K562 (cell line): Measurements from ENCODE around the gene RNF135. TPM values are rescaled to one million over a fixed set of nuclear protein-coding genes. Genes with fewer than 3 reads are reported as not detected.

Source experiments
- ATAC-seq: fragments of 200-7000 bp; cut with Tn5 transposase; 3 replicates; pipeline ENCODE4 v1.9.1; 2020; ENCODE audit warnings: moderate library complexity
- BruUV-seq: library from RNA; stranded (reverse); fragments of 400-500 nt; replicated peaks from 2 replicates; lab custom pipeline; 2021; lab: Mats Ljungman, UMichigan
- CTCF ChIA-PET: fragments of 300-600 bp; formaldehyde crosslinking; extraction: SDS; loops from one replicate; lab custom pipeline; 2021; ENCODE audit warnings: low intra/inter-chr PET ratio; lab: Yijun Ruan, JAX
- POLR2A ChIA-PET: fragments of 300-600, 350-650 bp; sonication (Branson Sonifier 250); formaldehyde crosslinking; extraction: SDS; loops from one replicate; lab custom pipeline; 2021; ENCODE audit warnings: antibody characterized with exemption, inconsistent platforms; lab: Yijun Ruan, JAX
- DNase-seq, 4 experiments: peaks; one replicate each; pipeline versions ENCODE4 v3.0.0 to v3.0.0-alpha.2; 2011 to 2018; ENCODE audit warnings: low spot score in 3 of 4, mixed read lengths in 3 of 4; ENCODE audit errors: extremely low read depth in 1 of 4
- FAIRE-seq: peaks from 2 replicates; lab custom pipeline; 2011; peaks lifted over from hg19 to GRCh38; lab: Jason Lieb, UNC
- H2AFZ ChIP-seq: 2 replicates; pipeline ENCODE4 v1.6.0; 2011; ENCODE audit warnings: low read depth, low read length, control low read depth, inconsistent platforms
- H3K27ac ChIP-seq: fragments of 200-600 bp; 3 replicates; pipeline ENCODE4 v1.8.0; 2011; ENCODE audit warnings: low read depth, mild to moderate bottlenecking, control low read depth, inconsistent platforms, low read length, moderate library complexity, mixed read lengths; ENCODE audit errors: extremely low read depth
- H3K27me3 ChIP-seq, 2 experiments: fragments of 300-600 bp in 1 of 2; 2 replicates in 1 of 2; 3 replicates in 1 of 2; pipeline versions ENCODE4 v1.6.0 to v1.8.0; 2011; ENCODE audit warnings: inconsistent platforms in 2 of 2, low read length in 2 of 2, mild to moderate bottlenecking in 1 of 2, mixed read lengths in 1 of 2, moderate library complexity in 1 of 2; ENCODE audit not compliant: control insufficient read depth in 2 of 2, insufficient read depth in 2 of 2
- H3K36me3 ChIP-seq: fragments of 300-600 bp; 3 replicates; pipeline ENCODE4 v1.8.0; 2011; ENCODE audit warnings: mild to moderate bottlenecking, low read length, inconsistent platforms; ENCODE audit not compliant: control insufficient read depth, insufficient read depth
- H3K4me1 ChIP-seq, 2 experiments: fragments of 200-600 bp in 1 of 2; replicated peaks in 1 of 2; 2 replicates in 1 of 2; 3 replicates in 1 of 2; pipeline versions ENCODE4 v1.5.1 to v1.8.0; 2011; ENCODE audit warnings: inconsistent platforms in 2 of 2, low read length in 2 of 2, mild to moderate bottlenecking in 1 of 2, mixed read lengths in 1 of 2, moderate library complexity in 1 of 2; ENCODE audit not compliant: control insufficient read depth in 2 of 2, insufficient read depth in 2 of 2
- H3K4me2 ChIP-seq: 2 replicates; pipeline ENCODE4 v1.6.1; 2011; ENCODE audit warnings: low read length, control low read depth, inconsistent platforms, mixed read lengths; ENCODE audit not compliant: insufficient read depth
- H3K4me3 ChIP-seq: fragments of 200-600 bp; sonication (generic), shearing (Covaris generic); 2 replicates; pipeline ENCODE4 v1.5.1; 2016; ENCODE audit warnings: control low read depth, inconsistent platforms
- H3K79me2 ChIP-seq: fragments of 200-600 bp; 3 replicates; pipeline ENCODE4 v1.8.0; 2011; ENCODE audit warnings: low read length, inconsistent platforms; ENCODE audit not compliant: control insufficient read depth, insufficient read depth
- H3K9ac ChIP-seq, 2 experiments: 2 replicates each; pipeline versions ENCODE4 v1.6.0 to v1.6.1; 2011; ENCODE audit warnings: low read depth in 2 of 2, low read length in 2 of 2, control low read depth in 1 of 2, inconsistent platforms in 1 of 2, mild to moderate bottlenecking in 1 of 2, mixed read lengths in 1 of 2; ENCODE audit not compliant: insufficient read depth in 1 of 2
- H3K9me1 ChIP-seq: one replicate; pipeline ENCODE4 v1.6.0; 2011; ENCODE audit warnings: inconsistent platforms, mild to moderate bottlenecking, low read length, moderate library complexity; ENCODE audit not compliant: control insufficient read depth, insufficient read depth
- H3K9me3 ChIP-seq: replicated peaks from 2 replicates; pipeline ENCODE4 v1.5.1; 2011; ENCODE audit warnings: low read depth, low read length, inconsistent platforms; ENCODE audit not compliant: control insufficient read depth, insufficient read depth
- H4K20me1 ChIP-seq: replicated peaks from 2 replicates; pipeline ENCODE4 v1.6.1; 2011; ENCODE audit warnings: low read length, inconsistent platforms, mixed read lengths; ENCODE audit not compliant: control insufficient read depth, insufficient read depth
- ELF4 ChIP-seq: fragments of 450-650 bp; formaldehyde crosslinking; IDR thresholded peaks from 2 replicates; pipeline ENCODE4 v1.4.0; 2022; ENCODE audit warnings: missing genetic modification characterization
- NRF1 ChIP-seq, 2 experiments: fragments of 450-650 bp; IDR thresholded peaks in 1 of 2; conservative IDR thresholded peaks in 1 of 2; 2 replicates each; pipeline ENCODE4 v1.6.1; 2014; ENCODE audit warnings: mild to moderate bottlenecking in 2 of 2
- PHB2 ChIP-seq: fragments of 450-650 bp; IDR thresholded peaks from 2 replicates; pipeline ENCODE4 v1.6.1; 2017; ENCODE audit warnings: low read depth
- SIRT6 ChIP-seq: IDR thresholded peaks from one replicate; pipeline ENCODE4 v1.6.1; 2012; ENCODE audit warnings: low read depth, mild to moderate bottlenecking, control low read depth, inconsistent platforms, low read length, moderate library complexity
- TRIM25 ChIP-seq: fragments of 450-650 bp; IDR thresholded peaks from 2 replicates; pipeline ENCODE4 v1.7.0; 2016; ENCODE audit warnings: borderline replicate concordance
- ZNF444 ChIP-seq: fragments of 250-450 bp; sonication (Bioruptor Pico); IDR thresholded peaks from 2 replicates; pipeline ENCODE4 v1.4.0; 2020; ENCODE audit warnings: mild to moderate bottlenecking, moderate library complexity
- ZSCAN32 ChIP-seq: fragments of 450-650 bp; formaldehyde crosslinking; IDR thresholded peaks from 2 replicates; pipeline ENCODE4 v1.4.0; 2020; ENCODE audit warnings: mild to moderate bottlenecking, moderate library complexity
- WGBS: fragments of 100-300 bp; shearing (Covaris generic); methylation state at CpG from one replicate; pipeline ENCODE4 v1.1.6; 2016; ENCODE audit warnings: low coverage, mixed read lengths; ENCODE audit not compliant: insufficient coverage; ENCODE audit errors: missing lambda C conversion rate; 5-methylcytosine and 5-hydroxymethylcytosine counted together
- in situ Hi-C: fragments of 300-500 bp; cut with MboI; formaldehyde crosslinking; loops from 4 replicates; pipeline ENCODE4 v1.15.0; 2018; ENCODE audit warnings: inconsistent platforms, mixed read lengths
- intact Hi-C: fragments of 100-400 bp; cut with micrococcal nuclease; formaldehyde crosslinking; loops from 2 replicates; pipeline ENCODE4 v1.14.2; 2022
- polyA plus RNA-seq, 8 experiments: library from polyadenylated mRNA; depleted of rRNA in 4 of 8; stranded (reverse) in 5 of 8; unstranded in 3 of 8; fragments of >200 nt; fragmentation: Nextera tagmentation in 2 of 8; fragmentation: Illumina TruSeq in 1 of 8; extraction: Ambion mirVana in 2 of 8; extraction: Trizol in 1 of 8; gene quantifications; 2 replicates each; pipeline versions ENCODE4 v1.2.1 to v1.2.3, GENCODE V29; 2011 to 2014; ENCODE audit warnings: inconsistent platforms in 1 of 8, missing spikeins in 1 of 8
- total RNA-seq, 7 experiments: library from RNA; depleted of rRNA in 6 of 7; stranded (reverse); fragments of >200 nt in 6 of 7; fragmentation: Illumina TruSeq in 2 of 7; extraction: Trizol in 2 of 7; gene quantifications; 2 replicates each; pipeline versions ENCODE4 v1.2.1 to v1.2.3, GENCODE V29; 2011 to 2021; ENCODE audit warnings: low replicate concordance in 1 of 7

The RNF135 gene
- total and polyA plus RNA-seq, 9 of the 15 experiments (the other 6 are each of a cell fraction or from before 2014, with no cell fraction given) = 0.08 TPM; not detected in 8

GRCh38 chr17:30969989-30970830 lies 629 bp upstream of the RNF135 start:
- POLR2A ChIA-PET = interaction anchor here (0.6 kb wide), 1 partner anchor 1731 kb away, joined by 3 read pairs; no protein-coding TSS in a partner anchor
- H3K36me3 ChIP-seq = no peaks in the 10 kb centered on the region
- no peak overlapping the region for H3K4me3 ChIP-seq
- CTCF ChIA-PET = no interaction called here
- FAIRE-seq (no peak), ATAC-seq (no peak), DNase-seq (no peak)
- no peak overlapping the region for H3K9ac ChIP-seq
- no peak overlapping the region for H3K27ac ChIP-seq
- H4K20me1 ChIP-seq = no peaks in the 10 kb centered on the region
- intact Hi-C loops (no loop called here), in situ Hi-C loops (no loop called here)
- H3K9me1 ChIP-seq = no peaks in the 10 kb centered on the region
- no peaks in the 10 kb centered on the region for H3K27me3 ChIP-seq
- peaks cover 0 to 3% of the 10 kb centered on the region in 2 experiments; a peak in 1 of 5 replicates for H3K4me1 ChIP-seq
- WGBS = 65% methylated on average over 28 of the region's 31 CpGs
- no peak overlapping the region for H3K4me2 ChIP-seq
- TF ChIP-seq ELF4 (CRISPR knock-in tag) (no peak), ZNF444 (no peak), SIRT6 (no peak), ZSCAN32 (CRISPR knock-in tag) (no peak), NRF1 (conservative IDR thresholded peaks at IDR 0.05 in 1 of 2, IDR thresholded peaks at IDR 0.05 in 1 of 2) (no peak), PHB2 (no peak), TRIM25 (no peak)
- no peaks in the 10 kb centered on the region for H3K79me2 ChIP-seq
- BruUV-seq = no TSS peak
- no peaks in the 10 kb centered on the region; the same call in 1 of the 2 replicates for H3K9me3 ChIP-seq
- H2AFZ ChIP-seq = no peak overlapping the region
